Left forelimb (tissue), 1 donor: ENCODE data around the gene OSTF1.

Source experiments
- DNase-seq: peaks from one replicate; pipeline ENCODE4 v3.0.0-alpha.2; 2018; ENCODE audit warnings: low spot score

Gene OSTF1

DNA sequence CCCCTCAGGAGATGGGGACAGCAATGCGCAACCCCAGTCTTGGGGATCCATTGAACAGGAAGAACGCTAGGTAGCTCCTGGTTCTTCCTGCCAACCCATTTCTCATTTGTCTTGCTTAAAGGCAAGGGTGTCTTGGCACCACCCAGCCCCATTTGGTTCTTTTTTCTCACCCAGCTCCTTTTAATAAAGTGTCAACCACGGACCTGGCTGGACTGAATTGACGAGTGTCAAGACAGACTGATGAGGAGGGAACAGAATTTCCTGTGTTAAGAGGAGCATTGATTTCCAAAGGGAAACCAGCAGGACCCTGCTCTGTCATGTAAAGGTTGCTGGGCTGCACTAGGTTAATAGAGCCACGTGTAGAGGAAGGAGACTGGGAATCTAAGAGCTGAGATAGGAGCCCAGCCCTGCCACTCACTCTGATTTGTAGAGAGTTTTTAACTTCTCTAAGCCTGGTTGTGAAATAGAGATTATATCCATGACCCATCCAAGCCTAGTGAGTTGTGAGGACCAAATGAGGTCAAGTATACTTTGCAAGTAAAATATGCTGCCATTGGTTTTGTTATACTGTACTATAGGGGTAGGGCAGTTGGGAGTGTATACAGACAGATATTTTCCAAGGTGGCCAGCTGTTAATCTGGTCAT is 33.7 kb downstream of the OSTF1 start:
- no peak for DNase-seq

DNA sequence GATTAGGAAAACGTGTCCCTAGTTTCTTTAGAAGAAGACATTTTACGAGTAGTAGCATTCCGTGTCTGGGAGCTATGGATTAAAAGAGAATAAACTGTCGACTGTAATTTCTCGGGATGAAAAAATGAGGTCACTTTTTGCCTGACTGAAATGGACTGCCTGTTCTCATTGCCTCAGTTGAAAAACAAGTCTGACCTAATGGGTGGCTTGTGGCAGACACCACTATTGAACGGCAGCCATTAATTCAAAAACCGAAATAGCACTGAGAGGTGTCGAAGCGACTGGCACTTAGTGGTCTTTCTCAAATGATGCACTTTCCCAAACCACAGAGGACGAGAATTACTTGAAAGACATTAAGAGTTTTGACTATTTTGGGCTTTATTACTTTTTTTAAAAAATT is 35.4 kb downstream of the OSTF1 start:
- no peak for DNase-seq

DNA sequence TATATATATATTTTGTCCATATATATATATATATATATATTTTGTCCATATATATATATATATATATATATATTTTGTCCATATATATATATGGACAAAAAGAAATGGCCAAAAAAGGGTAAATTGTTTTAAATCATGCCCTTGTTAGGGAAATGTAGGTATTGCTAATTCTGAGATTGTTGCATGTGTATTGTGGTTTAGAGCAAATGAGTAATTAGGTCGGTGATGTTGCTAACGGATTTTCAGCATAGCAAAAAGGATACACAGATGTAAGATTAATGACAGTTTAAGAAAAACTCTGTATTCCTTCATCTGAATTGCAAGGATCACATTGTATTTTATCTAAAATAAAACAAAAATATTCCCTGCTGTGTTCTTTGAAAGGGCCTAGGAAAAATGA is 40.2 kb downstream of the OSTF1 start:
- DNase-seq = no peak

DNA sequence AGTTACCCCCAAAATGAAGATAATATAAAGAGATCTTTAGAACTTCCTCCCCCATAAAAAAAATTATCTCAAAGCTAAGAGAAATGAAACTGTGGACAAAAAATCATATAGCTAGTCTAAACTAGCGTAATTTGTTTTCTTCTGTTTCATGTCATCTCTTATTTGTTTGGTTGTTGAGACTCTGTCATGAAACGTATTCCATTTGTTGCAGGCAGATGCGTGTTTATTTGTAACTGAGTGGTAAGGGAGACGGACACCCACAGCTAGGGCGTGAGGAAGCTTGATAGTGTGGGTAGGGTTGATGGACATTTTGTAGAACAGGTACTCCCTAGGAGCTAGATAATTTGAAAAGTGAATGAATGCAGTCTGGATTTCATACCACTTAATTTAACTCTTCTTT is 41.9 kb downstream of the OSTF1 start:
- DNase-seq = no peak

DNA sequence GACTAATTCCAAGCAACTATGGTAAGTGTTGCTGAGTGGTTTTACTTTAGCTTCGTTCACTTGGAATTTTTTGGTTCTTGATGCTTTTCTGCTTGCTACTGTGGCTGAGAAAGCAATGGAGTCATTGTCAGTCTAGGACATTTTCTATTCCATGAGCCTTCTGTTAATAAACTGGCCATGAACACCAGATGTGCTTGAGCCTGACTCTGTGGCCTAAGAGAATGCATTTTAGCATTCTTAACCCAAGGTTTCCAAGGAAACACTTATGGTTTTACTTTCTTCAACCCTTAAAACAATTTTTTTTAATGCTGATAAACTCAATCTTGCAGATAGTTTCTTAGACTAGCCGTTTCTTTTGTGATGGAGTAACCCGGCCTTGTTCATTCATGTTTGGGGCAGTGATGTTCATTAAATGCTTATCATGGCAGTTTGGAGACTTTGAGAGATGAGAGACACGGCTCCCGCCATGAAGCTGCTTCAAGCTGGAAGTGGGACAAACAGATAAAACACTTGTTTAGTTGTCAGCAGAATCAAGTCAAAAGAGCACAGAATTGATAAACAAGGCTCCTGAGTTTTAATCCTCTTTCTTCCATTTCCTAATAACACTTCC is 42.4 kb downstream of the OSTF1 start:
- DNase-seq = no peak

DNA sequence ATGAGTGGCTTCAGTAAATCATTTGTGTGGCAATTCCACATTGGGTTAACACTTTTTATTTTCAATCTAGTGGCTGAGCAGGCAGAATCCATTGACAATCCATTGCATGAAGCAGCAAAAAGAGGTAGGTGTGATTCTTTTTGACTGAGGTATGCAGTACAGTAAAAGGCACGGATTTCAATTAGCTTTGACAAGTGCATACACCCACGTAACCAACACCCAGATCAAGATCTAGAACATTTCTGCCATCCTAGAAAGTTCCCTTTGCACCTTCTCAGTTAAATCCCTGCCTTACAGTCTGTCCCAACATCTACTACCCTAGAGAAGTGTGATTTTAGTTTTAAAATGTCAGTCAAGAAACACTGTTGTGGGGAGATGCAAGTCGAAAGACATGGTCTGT is 43.4 kb downstream of the OSTF1 start:
- no peak for DNase-seq

DNA sequence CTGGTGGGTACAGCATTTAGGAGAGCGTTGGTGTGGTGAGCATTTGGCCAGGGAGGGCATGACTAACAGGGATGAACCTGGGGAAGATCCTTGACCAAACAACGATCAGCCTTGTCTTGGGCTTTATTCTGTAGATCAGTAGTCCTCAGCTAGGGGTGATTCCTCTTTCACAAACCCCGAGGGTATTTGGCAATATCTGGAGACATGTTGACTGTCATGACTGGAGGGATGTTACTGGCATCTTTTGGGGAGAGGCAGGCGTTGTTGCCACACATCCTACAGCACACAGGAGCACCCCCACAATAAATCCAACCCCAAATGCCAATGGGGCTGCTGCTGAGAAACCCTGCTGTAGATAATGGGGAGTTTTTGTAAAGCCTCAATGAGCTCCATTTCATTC is 43.9 kb downstream of the OSTF1 start:
- DNase-seq = no peak

DNA sequence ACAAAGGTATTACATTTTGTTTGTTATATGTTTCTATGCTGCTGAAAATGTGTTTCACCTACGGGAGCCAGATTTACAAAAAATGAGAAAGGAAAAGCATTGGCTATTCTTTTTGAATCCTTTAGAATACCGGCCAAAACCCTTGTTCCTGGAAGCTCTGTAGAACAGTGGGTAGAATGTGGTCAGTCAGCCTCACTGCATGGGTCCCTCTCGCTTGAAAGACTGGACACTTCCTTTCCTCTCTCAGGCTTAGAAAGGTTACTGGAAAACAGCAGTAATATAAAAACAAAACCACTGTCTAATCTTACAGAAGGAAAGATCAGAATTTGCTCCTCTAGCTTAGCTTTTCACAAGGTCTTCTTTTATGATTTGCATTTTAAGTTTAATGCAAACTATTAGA is 45.1 kb downstream of the OSTF1 start:
- DNase-seq = no peak

DNA sequence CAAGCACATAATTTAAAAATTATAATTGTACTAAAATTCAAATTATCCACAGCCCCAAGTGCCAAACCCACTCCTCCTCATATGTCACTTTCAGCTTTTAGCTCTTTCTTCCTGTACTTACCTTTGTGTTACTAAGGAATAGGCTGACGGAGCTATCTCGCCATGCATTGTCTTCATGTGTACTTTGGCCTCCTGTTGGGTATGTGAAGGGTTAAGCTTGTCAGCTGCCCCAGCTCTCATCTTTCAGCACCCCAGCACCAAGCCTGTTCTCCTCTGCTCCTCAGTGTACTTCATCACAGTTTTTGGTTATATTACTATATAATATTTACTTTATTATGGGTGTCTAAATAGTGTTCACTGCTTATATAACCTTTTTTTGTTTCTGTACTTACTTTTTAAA is 46.2 kb downstream of the OSTF1 start:
- no peak for DNase-seq

DNA sequence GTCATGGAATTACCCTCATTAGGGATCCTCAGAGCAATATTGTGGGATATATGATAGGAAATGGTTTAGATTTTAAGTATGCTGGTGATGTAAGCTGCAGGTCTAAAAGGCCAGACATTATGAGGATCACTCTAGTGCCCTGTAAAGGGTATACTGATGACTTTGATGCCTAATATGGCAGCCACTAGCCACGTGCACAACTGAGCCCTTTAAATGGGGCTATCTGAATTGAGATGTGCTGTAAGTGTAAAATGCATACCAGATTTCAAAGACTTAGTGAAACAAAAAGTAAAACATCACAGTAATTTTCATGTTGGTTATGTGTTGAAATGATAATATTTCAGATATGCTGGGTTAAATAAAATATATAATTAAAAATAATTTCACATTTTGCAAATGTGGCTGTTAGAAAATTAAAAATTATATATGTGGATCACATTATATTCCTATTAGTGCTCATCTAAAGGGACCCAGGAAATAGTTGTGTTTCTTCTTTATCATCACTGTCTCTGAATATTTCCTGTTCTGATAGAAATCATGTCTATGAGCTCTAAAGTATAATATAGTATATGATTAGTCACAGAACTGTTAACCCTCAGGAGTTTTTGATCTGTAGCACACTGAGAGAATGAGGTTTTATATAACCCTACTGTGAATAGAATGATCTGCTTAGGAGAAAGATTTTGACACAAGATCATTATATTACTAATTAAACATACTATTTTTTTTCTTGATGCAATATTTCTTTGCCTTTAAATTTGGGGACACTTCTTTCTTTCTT is 50.1 kb downstream of the OSTF1 start:
- no peak for DNase-seq

DNA sequence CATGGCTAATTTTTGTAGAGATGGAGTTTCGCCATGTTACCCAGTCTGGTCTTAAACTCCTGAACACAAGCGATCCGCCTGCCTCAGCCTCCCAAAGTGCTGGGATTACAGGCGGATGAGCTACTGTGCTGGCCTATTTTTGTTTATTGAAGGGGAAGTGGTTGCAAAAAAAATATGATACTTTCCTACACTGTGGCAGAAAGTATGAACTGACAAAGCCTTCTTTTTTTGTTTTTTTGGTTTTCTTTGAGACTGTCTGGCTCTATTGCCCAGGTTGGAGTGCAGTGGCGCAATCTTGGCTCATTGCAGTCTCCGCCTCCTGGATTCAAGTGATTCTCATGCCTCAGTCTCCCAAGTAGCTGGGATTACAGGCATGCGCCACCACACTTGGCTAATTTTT is 50.9 kb downstream of the OSTF1 start:
- no peak for DNase-seq

DNA sequence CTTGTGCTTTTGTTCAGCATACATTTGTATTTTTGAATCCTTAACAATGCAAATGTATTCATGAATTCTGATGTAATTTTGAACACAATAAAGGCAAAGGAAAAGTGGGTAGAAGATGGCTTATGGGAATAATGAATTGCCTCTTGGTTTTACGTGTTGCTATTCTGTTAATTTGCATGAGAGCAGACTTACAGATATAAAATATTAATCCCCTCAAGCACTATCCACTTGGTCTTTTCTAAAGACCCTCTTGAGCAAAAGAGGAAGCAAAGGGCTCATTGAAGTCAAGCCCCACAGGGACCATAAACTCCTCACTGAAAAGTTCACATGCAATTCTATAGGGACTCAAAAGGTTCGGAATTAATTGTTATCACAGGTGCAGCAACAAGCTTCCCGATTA is 51.9 kb downstream of the OSTF1 start:
- no peak for DNase-seq

DNA sequence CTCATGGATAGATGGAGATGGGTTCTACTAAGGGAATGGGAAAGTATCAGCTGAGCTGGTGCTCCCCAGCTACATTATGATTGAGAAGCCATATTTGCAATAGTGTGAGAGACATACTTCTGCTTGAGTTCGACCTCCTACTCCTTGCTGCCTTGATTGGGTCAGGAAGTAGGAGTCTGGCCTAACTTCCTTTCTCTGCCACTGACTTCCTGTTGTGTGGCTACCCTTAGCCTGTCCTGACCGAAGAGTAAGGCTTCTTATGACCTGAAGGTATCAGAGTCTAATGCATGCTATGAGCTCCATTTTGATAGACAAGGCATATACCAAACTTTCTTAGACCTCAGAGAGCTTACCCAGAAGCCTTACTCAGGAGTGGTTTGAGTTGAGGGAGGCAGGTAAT is 53.9 kb downstream of the OSTF1 start:
- no peak for DNase-seq

DNA sequence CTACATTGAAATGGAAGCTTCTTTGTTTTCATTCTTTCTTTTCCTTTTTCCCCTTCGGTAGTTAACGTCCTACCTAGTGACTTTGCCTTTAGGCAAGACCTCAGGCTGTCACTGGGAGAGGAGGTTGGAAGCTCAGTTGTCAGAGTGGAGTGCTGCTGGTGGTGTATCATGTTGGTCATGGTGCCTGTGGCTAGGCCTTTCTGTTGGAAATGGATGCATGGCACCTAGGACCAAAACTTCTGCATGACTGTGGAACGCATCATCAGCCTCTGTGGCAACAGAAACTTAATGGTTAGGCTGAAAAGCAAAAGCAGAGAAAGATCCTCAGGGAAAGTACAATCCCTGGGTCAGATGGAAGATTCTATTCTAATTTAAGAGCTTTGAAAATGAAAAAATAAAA is 57.9 kb downstream of the OSTF1 start:
- DNase-seq = no peak

DNA sequence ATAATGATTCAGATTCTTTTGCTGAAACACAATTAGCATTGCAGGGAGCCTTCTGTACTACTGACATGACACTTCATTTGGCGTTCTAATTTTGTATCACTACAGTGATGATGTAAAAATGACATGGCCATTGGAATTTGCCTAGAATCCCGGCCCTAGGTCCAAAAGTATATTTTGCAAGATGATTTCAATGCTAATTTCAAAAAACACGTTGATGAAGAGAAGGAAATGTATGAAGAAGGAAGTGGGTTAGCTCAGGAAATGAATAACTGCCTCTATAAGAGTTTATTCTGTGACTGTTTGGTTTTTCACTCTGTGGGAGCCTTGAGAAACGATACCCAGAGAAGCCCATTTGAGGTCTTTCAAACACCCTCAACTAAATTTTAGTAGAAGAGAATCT is 59.3 kb downstream of the OSTF1 start:
- no peak for DNase-seq

DNA sequence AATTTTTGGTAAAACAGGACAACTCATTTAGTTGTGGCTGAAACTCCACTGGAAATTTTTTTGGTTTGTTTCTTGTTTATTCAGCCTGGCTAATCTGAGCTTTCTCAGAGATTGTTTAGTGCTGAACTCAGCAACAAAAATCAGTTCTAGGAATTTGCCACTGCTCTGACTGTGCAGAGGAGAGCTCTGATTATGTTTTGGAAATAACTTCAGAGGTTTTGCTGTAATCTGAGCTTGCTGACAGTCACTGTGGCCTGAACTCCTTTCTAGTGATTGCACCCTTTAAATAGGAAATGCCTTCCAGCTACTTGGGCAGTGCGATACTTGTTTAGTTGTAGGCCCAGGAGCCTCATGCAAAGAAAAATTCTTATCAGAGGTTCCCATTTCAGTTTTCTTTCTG is 60.2 kb downstream of the OSTF1 start:
- DNase-seq = no peak

DNA sequence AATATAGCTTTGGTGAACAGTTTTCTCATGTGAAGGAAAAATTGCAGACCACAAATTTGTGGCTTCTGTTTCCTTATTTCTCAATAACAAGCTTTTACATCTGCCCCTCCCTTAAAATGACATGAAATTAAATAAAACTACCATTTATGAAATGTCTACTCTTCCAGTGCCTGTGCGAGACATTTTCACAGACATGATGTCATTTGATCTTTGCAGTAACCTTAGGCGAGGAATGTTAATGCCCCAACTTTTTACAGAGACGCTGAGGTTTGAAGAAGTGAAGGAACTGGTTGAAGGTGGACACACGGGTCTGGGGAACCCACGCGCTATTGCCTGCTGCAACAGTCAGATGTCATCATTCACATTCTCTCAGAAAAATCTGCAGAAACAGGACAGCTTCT is 61.5 kb downstream of the OSTF1 start:
- no peak for DNase-seq

DNA sequence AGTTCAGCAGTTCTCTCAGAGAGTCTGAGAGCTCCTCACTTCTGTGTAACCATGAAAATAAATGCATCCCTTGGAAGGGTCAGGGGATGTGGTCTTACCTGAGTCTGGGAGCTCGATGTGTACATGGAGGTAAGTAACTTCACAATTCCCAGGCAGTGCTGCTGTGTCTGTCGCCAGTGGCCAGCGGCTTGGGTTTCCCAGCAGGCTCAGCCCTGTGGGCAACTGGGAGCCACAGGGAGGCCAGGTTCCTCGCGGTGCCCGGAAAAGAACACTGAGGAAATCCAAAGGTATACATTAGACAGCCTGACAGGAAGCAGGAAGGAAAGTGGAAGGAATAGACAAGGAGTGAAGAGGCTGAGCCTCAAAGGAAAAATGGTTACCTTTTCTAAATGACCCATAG is 62.2 kb downstream of the OSTF1 start:
- no peak for DNase-seq

DNA sequence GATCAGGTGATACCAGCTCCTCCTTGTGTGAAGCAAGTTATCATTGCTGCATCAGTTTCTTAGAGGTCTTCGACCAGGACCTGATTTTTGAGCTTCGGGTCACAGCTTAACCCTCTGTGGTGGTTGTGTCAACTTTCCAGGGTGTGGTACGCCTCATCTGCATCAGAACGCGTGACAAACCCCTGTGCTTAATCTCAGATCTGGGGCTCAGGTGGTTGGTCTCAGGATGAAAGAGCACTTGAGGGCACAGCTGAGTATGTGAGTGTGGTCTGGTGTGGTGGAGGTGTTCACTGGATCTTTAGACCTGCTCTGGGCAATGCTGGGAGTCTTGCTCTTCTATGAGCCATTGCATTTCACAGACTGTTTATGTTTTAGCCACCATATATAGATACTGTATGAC is 64.1 kb downstream of the OSTF1 start:
- no peak for DNase-seq

DNA sequence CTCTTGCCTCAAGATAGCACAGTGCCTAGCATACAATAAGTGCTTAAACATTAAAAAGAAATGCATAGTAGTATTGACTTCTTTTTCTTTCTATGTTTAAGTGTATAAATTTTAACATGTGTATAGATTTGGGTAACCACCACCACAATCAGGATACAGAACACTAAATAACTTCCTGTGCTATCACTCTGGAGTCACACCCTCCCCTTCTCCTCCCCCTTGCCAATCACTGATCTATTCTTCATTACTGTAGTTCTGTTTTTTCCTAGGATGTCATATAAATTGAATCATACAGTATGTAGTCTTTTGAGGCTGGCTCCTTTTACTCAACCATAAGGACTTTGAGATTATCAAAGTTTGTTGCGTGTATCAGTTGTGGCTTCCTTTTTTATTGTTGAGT is 68.5 kb downstream of the OSTF1 start:
- no peak for DNase-seq

DNA sequence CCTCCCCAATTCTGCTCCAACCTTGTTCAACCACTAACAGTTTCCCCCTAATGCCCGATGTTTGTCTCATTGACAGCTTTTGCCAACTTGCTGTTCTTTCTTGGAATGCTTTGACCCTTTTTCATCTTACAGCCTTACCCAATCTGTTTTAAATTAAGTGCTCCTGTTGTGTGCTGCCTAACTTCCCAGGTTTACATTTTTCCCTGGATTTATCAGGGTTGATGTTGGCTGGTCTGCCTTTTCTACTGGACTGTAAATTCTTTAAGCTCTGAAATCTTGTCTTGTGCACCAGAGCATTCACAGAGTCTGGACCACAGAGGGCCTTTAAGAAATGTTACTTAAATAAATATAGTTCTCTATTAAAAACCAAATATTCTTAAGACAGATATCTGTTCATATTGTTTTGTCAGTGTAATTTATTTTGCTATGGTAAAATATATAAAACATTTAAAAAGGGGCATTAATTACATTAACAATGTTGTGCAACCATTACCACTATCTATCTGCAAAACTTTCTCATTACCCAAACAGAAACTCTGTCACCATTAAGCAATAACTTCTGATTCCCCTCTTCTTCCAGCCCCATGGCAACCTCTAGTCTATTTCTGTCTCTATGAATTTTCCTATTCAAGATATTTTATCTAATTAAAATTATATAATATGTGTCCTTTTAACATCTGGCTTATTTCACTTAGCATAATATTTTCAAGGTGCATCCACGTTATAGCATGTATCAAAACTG is 73.0 kb downstream of the OSTF1 start:
- DNase-seq = no peak

DNA sequence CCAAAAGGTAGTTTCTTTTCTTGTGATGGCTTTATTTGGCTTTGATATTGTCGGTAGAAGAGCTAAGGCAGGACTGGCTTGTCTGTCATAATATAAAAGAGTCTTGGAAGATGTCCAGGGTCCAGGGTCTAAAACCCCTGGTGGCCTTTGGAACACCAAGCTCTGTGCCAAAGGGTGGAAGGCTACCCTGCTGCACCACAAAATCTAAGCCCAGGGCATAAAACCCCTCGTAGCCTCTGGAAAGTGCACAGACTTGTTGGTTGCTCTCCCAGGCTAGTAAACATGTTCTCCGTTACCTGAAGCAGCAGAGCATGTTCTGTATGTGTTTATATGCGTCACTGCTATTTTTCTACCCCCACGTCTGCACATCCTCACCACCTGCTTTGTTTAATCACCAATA is 75.5 kb downstream of the OSTF1 start:
- DNase-seq = no peak

DNA sequence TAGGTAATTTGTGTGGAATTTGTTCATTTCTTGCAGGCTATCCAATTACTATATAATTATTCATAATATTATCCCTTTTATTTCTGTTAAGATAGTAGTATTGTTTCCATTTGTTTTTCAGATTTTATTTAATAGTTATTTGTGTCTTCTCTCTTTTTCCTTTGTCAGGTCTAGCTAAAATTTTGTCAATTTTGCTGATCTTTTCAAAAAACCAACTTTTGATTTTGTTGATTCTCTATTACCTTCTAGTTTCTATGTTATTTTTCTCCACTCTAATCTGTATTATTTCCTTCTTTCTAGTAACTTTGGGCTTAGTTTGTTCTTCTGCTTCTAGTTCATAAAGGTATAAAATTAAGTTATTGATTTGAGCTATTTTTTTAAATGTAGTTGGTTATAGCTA is 76.3 kb downstream of the OSTF1 start:
- no peak for DNase-seq
